SJCRH30 (cell line): ENCODE data around the gene KCNMA1. TPM values are rescaled to one million over a fixed set of nuclear protein-coding genes. Genes with fewer than 3 reads are reported as not detected.

Experiments
- DNase-seq, 2 experiments: peaks; one replicate each; pipeline ENCODE4 v3.0.0-alpha.2; 2015 to 2020
- H3K27ac ChIP-seq: fragments of 250-450 bp; sonication (Bioruptor Pico); 2 replicates; pipeline ENCODE4 v1.5.1; 2020; ENCODE audit warnings: mild to moderate bottlenecking, moderate library complexity
- H3K27me3 ChIP-seq: fragments of 250-450 bp; sonication (Bioruptor Pico); 2 replicates; pipeline ENCODE4 v1.5.1; 2020; ENCODE audit warnings: mild to moderate bottlenecking, moderate library complexity
- H3K36me3 ChIP-seq: fragments of 250-450 bp; sonication (Bioruptor Pico); 2 replicates; pipeline ENCODE4 v1.5.1; 2020; ENCODE audit warnings: mild to moderate bottlenecking, moderate library complexity
- H3K4me1 ChIP-seq: fragments of 250-450 bp; sonication (Bioruptor Pico); 2 replicates; pipeline ENCODE4 v1.5.1; 2020; ENCODE audit warnings: mild to moderate bottlenecking, moderate library complexity
- H3K4me3 ChIP-seq: fragments of 250-450 bp; sonication (Bioruptor Pico); 2 replicates; pipeline ENCODE4 v1.5.1; 2020; ENCODE audit warnings: mild to moderate bottlenecking, moderate library complexity
- H3K9me3 ChIP-seq: fragments of 250-450 bp; sonication (Bioruptor Pico); replicated peaks from 2 replicates; pipeline ENCODE4 v1.5.1; 2020; ENCODE audit warnings: mild to moderate bottlenecking, moderate library complexity
- total RNA-seq: library from RNA; depleted of rRNA; stranded (reverse); fragments of >200 nt; shearing (Covaris generic); gene quantifications from 2 replicates; pipeline ENCODE4 v1.2.3, GENCODE V29; 2014

The KCNMA1 gene
- total RNA-seq, 1 experiment from 2014 or later, result 0.69 TPM

- peak in 1 of 2 experiments; percentile 32 for DNase-seq
- Histone ChIP-seq H3K4me3 (no peak overlapping the region), H3K27me3 (no peaks in the 10 kb centered on the region), H3K27ac (peak overlapping the region; percentile 88), H3K9me3 (no peaks in the 10 kb centered on the region), H3K4me1 (peaks cover 43% of the 10 kb centered on the region), H3K36me3 (no peaks in the 10 kb centered on the region)
Measured at GRCh38 chr10:77291596-77292505, 345.8 kb downstream of the KCNMA1 start.

GRCh38 chr10:77290528-77291155, 347.0 kb downstream of the KCNMA1 start:
- H3K27ac ChIP-seq, result peak overlapping the region; percentile 88
- H3K4me3 ChIP-seq, result no peak overlapping the region
- DNase-seq, result peak; percentile 59 to 67
- H3K36me3 ChIP-seq, result no peaks in the 10 kb centered on the region
- H3K4me1 ChIP-seq, result peaks cover 43% of the 10 kb centered on the region
- H3K27me3 ChIP-seq, result no peaks in the 10 kb centered on the region
- no peaks in the 10 kb centered on the region for H3K9me3 ChIP-seq

GRCh38 chr10:77289790-77290189, 347.8 kb downstream of the KCNMA1 start:
- no peaks in the 10 kb centered on the region for H3K36me3 ChIP-seq
- no peaks in the 10 kb centered on the region for H3K27me3 ChIP-seq
- H3K9me3 ChIP-seq, result no peaks in the 10 kb centered on the region
- no peak for DNase-seq
- H3K4me3 ChIP-seq, result no peak overlapping the region
- peaks cover 43% of the 10 kb centered on the region for H3K4me1 ChIP-seq
- peak overlapping the region; percentile 88 for H3K27ac ChIP-seq

GRCh38 chr10:77289027-77289501, 348.5 kb downstream of the KCNMA1 start:
- no peaks in the 10 kb centered on the region for H3K9me3 ChIP-seq
- H3K27ac ChIP-seq, result peak overlapping the region; percentile 88; the same call in 1 of the 2 replicates
- no peaks in the 10 kb centered on the region for H3K36me3 ChIP-seq
- no peak for DNase-seq
- H3K27me3 ChIP-seq, result no peaks in the 10 kb centered on the region
- peaks cover 43% of the 10 kb centered on the region for H3K4me1 ChIP-seq
- no peak overlapping the region for H3K4me3 ChIP-seq

GRCh38 chr10:77287647-77288120, 349.9 kb downstream of the KCNMA1 start:
- peaks cover 40% of the 10 kb centered on the region for H3K4me1 ChIP-seq
- H3K4me3 ChIP-seq, result no peak overlapping the region
- no peaks in the 10 kb centered on the region for H3K27me3 ChIP-seq
- DNase-seq, result no peak
- H3K9me3 ChIP-seq, result no peaks in the 10 kb centered on the region
- H3K27ac ChIP-seq, result no peak overlapping the region
- no peaks in the 10 kb centered on the region for H3K36me3 ChIP-seq

GRCh38 chr10:77286531-77287508, 350.8 kb downstream of the KCNMA1 start:
- H3K27me3 ChIP-seq, result no peaks in the 10 kb centered on the region
- H3K4me3 ChIP-seq, result no peak overlapping the region
- no peak for DNase-seq
- H3K36me3 ChIP-seq, result no peaks in the 10 kb centered on the region
- H3K4me1 ChIP-seq, result peaks cover 37% of the 10 kb centered on the region
- no peak overlapping the region for H3K27ac ChIP-seq
- H3K9me3 ChIP-seq, result no peaks in the 10 kb centered on the region

- Histone ChIP-seq H3K4me1 (peaks cover 27% of the 10 kb centered on the region), H3K9me3 (no peaks in the 10 kb centered on the region), H3K27me3 (no peaks in the 10 kb centered on the region), H3K36me3 (no peaks in the 10 kb centered on the region), H3K4me3 (no peak overlapping the region), H3K27ac (no peak overlapping the region)
- no peak for DNase-seq
Measured at GRCh38 chr10:77285529-77286182, 352.0 kb downstream of the KCNMA1 start.

GRCh38 chr10:77284797-77285196, 352.8 kb downstream of the KCNMA1 start:
- no peaks in the 10 kb centered on the region for H3K36me3 ChIP-seq
- no peaks in the 10 kb centered on the region for H3K27me3 ChIP-seq
- peaks cover 4% of the 10 kb centered on the region; the same call in 1 of the 2 replicates for H3K9me3 ChIP-seq
- peaks cover 21% of the 10 kb centered on the region for H3K4me1 ChIP-seq
- DNase-seq, result no peak
- no peak overlapping the region for H3K4me3 ChIP-seq
- H3K27ac ChIP-seq, result no peak overlapping the region

- peaks cover 5% of the 10 kb centered on the region; the same call in 1 of the 2 replicates for H3K9me3 ChIP-seq
- H3K4me1 ChIP-seq, result peaks cover 20% of the 10 kb centered on the region
- no peak overlapping the region for H3K27ac ChIP-seq
- H3K27me3 ChIP-seq, result no peaks in the 10 kb centered on the region
- no peaks in the 10 kb centered on the region for H3K36me3 ChIP-seq
- no peak for DNase-seq
- H3K4me3 ChIP-seq, result no peak overlapping the region
Measured at GRCh38 chr10:77283326-77283725, 354.3 kb downstream of the KCNMA1 start.

- Histone ChIP-seq H3K36me3 (no peaks in the 10 kb centered on the region), H3K9me3 (peaks cover 5% of the 10 kb centered on the region; the same call in 1 of the 2 replicates), H3K27me3 (no peaks in the 10 kb centered on the region), H3K4me1 (peaks cover 20% of the 10 kb centered on the region), H3K4me3 (no peak overlapping the region), H3K27ac (peak overlapping the region; percentile 5; the same call in 1 of the 2 replicates)
- no peak for DNase-seq
Measured at GRCh38 chr10:77282163-77282562, 355.4 kb downstream of the KCNMA1 start.

GRCh38 chr10:77281719-77282118, 355.9 kb downstream of the KCNMA1 start:
- peaks cover 5% of the 10 kb centered on the region; the same call in 1 of the 2 replicates for H3K9me3 ChIP-seq
- H3K27me3 ChIP-seq, result no peaks in the 10 kb centered on the region
- no peaks in the 10 kb centered on the region for H3K36me3 ChIP-seq
- H3K4me3 ChIP-seq, result no peak overlapping the region
- peaks cover 20% of the 10 kb centered on the region for H3K4me1 ChIP-seq
- peak in 1 of 2 experiments; percentile 57 for DNase-seq
- H3K27ac ChIP-seq, result peak overlapping the region; percentile 20

- peak; percentile 75 to 88 for DNase-seq
- no peaks in the 10 kb centered on the region for H3K27me3 ChIP-seq
- no peaks in the 10 kb centered on the region for H3K36me3 ChIP-seq
- no peak overlapping the region for H3K4me3 ChIP-seq
- peaks cover 25% of the 10 kb centered on the region for H3K4me1 ChIP-seq
- H3K9me3 ChIP-seq, result peaks cover 5% of the 10 kb centered on the region; the same call in 1 of the 2 replicates
- H3K27ac ChIP-seq, result peak overlapping the region; percentile 18
Measured at GRCh38 chr10:77279207-77279606, 358.4 kb downstream of the KCNMA1 start.

GRCh38 chr10:77274046-77274795, 363.4 kb downstream of the KCNMA1 start:
- H3K4me1 ChIP-seq, result peaks cover 20% of the 10 kb centered on the region
- no peaks in the 10 kb centered on the region for H3K36me3 ChIP-seq
- no peaks in the 10 kb centered on the region; the same call in 1 of the 2 replicates for H3K9me3 ChIP-seq
- DNase-seq, result no peak
- H3K27me3 ChIP-seq, result no peaks in the 10 kb centered on the region
- no peak overlapping the region for H3K4me3 ChIP-seq
- no peak overlapping the region for H3K27ac ChIP-seq
